Measurements from ENCODE around the gene BUD31. TPM values are rescaled to one million over a fixed set of nuclear protein-coding genes. Genes with fewer than 3 reads are reported as not detected.

BUD31 gene
- 104 and 118 TPM in 2 replicates for total RNA-seq (2014; rRNA removed; shearing (Covaris generic))
- 100 and 114 TPM in 2 replicates for total RNA-seq (2022)
- Bru-seq, nascent RNA = percentile 82 among the genes with signal in this experiment
- percentile 86 among the genes with signal in this experiment for BruChase-seq, experiment 1, labeled RNA remaining after a 6-hour chase
- BruChase-seq, experiment 2, labeled RNA remaining after a 2-hour chase = percentile 81 among the genes with signal in this experiment
- long read RNA-seq, transcript BUD31-201 (6 exons, 1,035 nt) = major isoform, 60 of 141 reads
- long read RNA-seq, transcript BUD31-202 (6 exons, 1,139 nt) = major isoform, 60 of 141 reads
- long read RNA-seq, partial matches to known transcripts = 7 of 141 reads
- long read RNA-seq, other reads (novel, unspliced or antisense) = 14 of 141 reads

DNA sequence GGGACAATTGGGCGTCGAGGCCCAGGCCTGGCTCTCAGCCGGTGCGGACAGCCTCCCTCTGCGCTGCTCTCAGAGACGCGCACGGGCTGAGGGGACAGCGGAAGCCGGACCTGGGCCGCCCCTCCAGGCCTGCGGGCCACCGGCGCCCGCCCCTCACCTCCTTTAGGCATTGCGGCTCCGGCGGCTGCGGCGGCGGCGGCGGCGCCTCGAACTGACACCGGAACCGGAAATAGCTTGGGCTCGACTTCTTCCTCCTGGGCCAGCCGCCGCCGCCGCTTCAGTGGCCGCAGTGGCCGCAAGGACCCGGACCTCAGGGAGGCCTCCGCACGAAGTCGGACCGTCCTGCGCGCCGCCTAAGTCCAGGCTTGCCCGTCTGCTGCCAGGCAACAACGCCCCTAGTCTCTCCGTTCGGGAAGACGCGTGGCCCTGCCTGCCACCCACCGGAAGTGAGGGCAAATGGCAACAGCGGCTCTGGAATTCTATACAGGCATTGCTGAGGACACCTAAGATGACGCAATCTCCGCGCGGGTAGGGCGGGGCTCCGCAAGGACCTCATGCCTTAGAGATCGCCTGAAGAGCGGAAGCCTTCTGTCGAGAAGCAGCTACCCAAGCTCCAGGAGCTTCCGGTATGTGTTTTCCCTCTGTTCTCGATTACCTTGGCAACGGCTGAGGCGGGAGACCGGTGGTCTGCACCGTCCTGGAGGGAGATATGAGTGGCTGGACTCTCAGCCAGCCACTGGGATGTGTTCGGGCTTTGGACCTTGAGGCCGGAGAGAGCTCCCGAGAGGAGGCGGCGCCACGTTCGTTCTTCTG lies at the start of gene BUD31, which contains the start of gene PDAP1:
Gene BUD31, plus strand, starts transcription at position 591 of the 813 bp plus-strand sequence. CDS start 2,124 bp downstream, outside the sequence.
Gene PDAP1, minus strand, starts transcription at position 219 of the 813 bp plus-strand sequence. Its CDS starts 49 bp downstream, at position 170.
- Histone ChIP-seq H3K4me2 (ENCODE audit: low read length) (peak within 1 kb of the TSS; percentile 95), H3K9me2 (ENCODE audit: insufficient read depth, low read length) (no peaks in the 10 kb centered on the region), H3K36me3 (ENCODE audit: insufficient read depth, low read length) (peaks cover 55% of the 10 kb centered on the region), H4K20me1 (ENCODE audit: insufficient read depth, low read length) (peaks cover 22% of the 10 kb centered on the region; the same call in 1 of the 2 replicates), H3K4me3 (ENCODE audit: low read depth, low read length, poor library complexity, severe bottlenecking) (peak within 1 kb of the TSS; percentile 92), H3K4me1 (ENCODE audit: insufficient read depth, low read length, poor library complexity, severe bottlenecking) (peaks cover 32% of the 10 kb centered on the region), H3K9me3 (ENCODE audit: low read length) (no peaks in the 10 kb centered on the region), H2AFZ (ENCODE audit: low read length) (peak within 1 kb of the TSS; percentile 30; the same call in 1 of the 2 replicates), H3K79me2 (ENCODE audit: insufficient read depth, low read depth, low read length) (peaks cover 67% of the 10 kb centered on the region), H3K27ac (ENCODE audit: low read depth, low read length, poor library complexity, severe bottlenecking) (peak within 1 kb of the TSS; percentile 69)
- ChIA-PET POLR2A (interaction anchor here (0.6 to 2.7 kb wide), 11 partner anchors 10 to 404 kb away, joined by 3 to 11 read pairs (median 4); partner anchors contain the start of genes ARPC1A, ATP5MF and PTCD1), CTCF (ENCODE audit: unreplicated experiment) (interaction anchor here (0.6 kb wide), 1 partner anchor 21 kb away, joined by 3 read pairs; no protein-coding TSS in a partner anchor)
- intact Hi-C loops (cut with micrococcal nuclease; ENCODE audit: unreplicated experiment) = loop anchor here (1.0 to 5.0 kb wide), 3 partner anchors 28 to 36 kb away; partner anchors contain the start of genes ARPC1B, CPSF4 and PTCD1
- no TSS peak for BruUV-seq (replicated peaks)
- DNase-seq (ENCODE audit: low spot score) = peak; percentile 95
- TF ChIP-seq, protein P1, sequence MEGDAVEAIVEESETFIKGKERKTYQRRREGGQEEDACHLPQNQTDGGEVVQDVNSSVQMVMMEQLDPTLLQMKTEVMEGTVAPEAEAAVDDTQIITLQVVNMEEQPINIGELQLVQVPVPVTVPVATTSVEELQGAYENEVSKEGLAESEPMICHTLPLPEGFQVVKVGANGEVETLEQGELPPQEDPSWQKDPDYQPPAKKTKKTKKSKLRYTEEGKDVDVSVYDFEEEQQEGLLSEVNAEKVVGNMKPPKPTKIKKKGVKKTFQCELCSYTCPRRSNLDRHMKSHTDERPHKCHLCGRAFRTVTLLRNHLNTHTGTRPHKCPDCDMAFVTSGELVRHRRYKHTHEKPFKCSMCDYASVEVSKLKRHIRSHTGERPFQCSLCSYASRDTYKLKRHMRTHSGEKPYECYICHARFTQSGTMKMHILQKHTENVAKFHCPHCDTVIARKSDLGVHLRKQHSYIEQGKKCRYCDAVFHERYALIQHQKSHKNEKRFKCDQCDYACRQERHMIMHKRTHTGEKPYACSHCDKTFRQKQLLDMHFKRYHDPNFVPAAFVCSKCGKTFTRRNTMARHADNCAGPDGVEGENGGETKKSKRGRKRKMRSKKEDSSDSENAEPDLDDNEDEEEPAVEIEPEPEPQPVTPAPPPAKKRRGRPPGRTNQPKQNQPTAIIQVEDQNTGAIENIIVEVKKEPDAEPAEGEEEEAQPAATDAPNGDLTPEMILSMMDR (conservative IDR thresholded peaks at IDR 0.05; ENCODE audit: low read length) = no peak
- no peak for TF ChIP-seq EZH2phosphoT487 (IDR thresholded peaks at IDR 0.05; ENCODE audit: borderline replicate concordance, low read depth, low read length)

DNA sequence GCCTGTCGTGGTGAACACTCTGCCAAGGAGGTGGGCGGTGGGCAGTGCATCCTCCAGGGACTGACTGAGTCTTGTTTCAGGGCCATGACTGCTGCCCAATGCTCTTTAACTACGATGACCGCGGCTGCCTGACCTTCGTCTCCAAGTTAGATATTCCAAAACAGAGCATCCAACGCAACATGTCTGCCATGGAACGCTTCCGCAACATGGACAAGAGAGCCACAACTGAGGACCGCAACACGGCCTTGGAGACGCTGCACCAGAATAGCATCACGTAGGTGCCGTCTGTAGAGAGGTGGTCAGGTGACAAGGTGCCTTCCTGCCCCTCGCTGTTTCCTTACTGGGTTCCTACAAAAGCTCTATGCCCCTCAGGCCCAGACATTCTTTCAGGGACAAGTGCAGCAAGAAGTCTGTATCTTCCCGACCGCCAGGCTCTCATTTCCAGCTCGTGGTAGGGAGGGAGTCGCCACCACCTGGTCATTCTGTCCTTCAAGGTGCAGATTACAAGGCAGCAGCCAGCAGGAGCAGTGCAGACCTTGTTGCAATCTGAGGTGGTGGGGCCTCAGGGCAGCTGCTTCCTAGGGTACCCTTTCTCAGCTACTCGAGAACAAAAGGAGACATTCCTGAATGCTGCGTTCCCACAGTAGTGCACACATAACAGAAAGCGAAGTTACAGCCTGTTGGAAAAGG lies 49.2 kb upstream of the BUD31 start:
- DNase-seq (ENCODE audit: low spot score) = no peak
- BruUV-seq (replicated peaks) = no TSS peak
- ChIA-PET POLR2A (no interaction called here), CTCF (ENCODE audit: unreplicated experiment) (no interaction called here)
- intact Hi-C loops (cut with micrococcal nuclease; ENCODE audit: unreplicated experiment) = no loop called here
- H3K4me3 ChIP-seq (ENCODE audit: low read depth, low read length, poor library complexity, severe bottlenecking) = no peak overlapping the region
- H3K9me3 ChIP-seq (ENCODE audit: low read length) = no peaks in the 10 kb centered on the region
- H3K36me3 ChIP-seq (ENCODE audit: insufficient read depth, low read length) = peaks cover 79% of the 10 kb centered on the region
- H4K20me1 ChIP-seq (ENCODE audit: insufficient read depth, low read length) = no peaks in the 10 kb centered on the region
- no peak overlapping the region for H2AFZ ChIP-seq (ENCODE audit: low read length)
- no peaks in the 10 kb centered on the region for H3K9me2 ChIP-seq (ENCODE audit: insufficient read depth, low read length)
- no peak for TF ChIP-seq EZH2phosphoT487 (IDR thresholded peaks at IDR 0.05; ENCODE audit: borderline replicate concordance, low read depth, low read length)
- TF ChIP-seq, protein P1 (conservative IDR thresholded peaks at IDR 0.05; ENCODE audit: low read length) = no peak
- no peak overlapping the region for H3K27ac ChIP-seq (ENCODE audit: low read depth, low read length, poor library complexity, severe bottlenecking)
- H3K4me2 ChIP-seq (ENCODE audit: low read length) = no peak overlapping the region
- no peaks in the 10 kb centered on the region for H3K4me1 ChIP-seq (ENCODE audit: insufficient read depth, low read length, poor library complexity, severe bottlenecking)
- H3K79me2 ChIP-seq (ENCODE audit: insufficient read depth, low read depth, low read length) = no peaks in the 10 kb centered on the region
